ENCODE data around the gene TBX4.
"Not testable (repeated sequence)": the region's sequence is repeated elsewhere in the genome, so short reads cannot be mapped to it uniquely, and the experiment has no call there.

Gene TBX4

DNA sequence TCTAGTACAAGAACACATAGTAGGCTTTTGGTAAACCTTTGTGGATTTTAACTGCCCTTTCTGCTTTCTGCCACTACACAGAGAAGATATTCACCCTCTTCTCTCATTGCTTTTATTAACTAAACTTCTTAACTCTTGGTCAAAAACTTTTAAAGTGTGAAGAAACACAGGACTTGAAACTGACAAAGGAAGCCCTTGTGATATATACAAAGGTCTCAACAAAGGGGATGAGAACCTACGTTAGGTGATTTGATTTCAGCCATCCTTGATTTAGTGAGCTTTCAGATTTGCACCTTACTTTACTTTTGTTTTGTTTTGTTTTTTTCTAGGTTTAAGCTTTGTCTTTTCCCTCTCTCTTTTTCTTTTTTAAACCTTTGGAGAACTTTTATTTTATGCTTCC, 66.9 kb downstream of the TBX4 start:
- no peak for DNase-seq (ENCODE audit: low read depth)
- H3K4me3 ChIP-seq (ENCODE audit: control insufficient read depth, low read depth, low read length): no peak overlapping the region
- no peak for TF ChIP-seq CTCF (IDR thresholded peaks at IDR 0.05; ENCODE audit: control insufficient read depth, insufficient read depth, low read depth, low read length, missing control alignments)

- no peak for DNase-seq (ENCODE audit: low read depth)
- no peak for TF ChIP-seq CTCF (IDR thresholded peaks at IDR 0.05; ENCODE audit: control insufficient read depth, insufficient read depth, low read depth, low read length, missing control alignments)
- no peak overlapping the region for H3K4me3 ChIP-seq (ENCODE audit: control insufficient read depth, low read depth, low read length)
These were observed 67.7 kb downstream of the TBX4 start for GRCh38 chr17:61519754-61520440.

DNA sequence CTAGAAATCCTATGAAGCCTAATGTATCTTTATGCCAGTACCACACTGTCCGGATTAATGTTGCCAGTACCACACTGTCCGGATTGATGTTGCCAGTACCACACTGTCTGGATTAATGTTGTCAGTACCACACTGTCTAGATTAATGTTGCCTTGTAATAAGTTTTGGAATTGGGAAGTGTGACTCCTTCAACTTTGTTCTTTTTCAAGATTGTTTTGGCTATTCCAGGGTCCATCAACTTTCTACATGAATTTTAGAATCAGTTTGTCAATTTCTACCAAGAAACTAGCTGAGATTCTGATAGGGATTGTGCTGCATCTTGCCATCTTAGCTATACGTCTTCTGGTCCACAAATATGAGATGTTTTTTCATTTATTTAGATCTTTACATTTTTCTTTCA, 68.7 kb downstream of the TBX4 start:
- no peak overlapping the region for H3K4me3 ChIP-seq (ENCODE audit: control insufficient read depth, low read depth, low read length)
- DNase-seq (ENCODE audit: low read depth): no peak

DNA sequence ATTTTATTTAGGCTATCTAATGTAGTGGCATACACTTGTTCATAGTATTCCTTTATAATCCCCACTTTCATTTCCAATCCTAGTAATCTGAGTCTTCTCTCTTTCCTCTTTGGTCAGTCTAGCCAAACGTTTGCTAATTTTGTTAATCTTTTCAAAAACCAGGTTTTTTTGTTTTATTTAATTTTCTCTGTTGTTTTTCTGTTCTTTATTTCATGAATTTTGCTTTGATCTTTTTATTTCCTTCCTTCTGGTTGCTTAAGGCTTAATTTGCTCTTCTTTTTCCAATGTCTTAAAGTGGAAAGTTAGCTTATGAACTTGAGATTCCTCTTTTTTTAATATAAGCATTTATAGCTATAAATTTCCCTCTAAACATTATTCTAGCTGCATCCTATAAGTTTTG, 69.9 kb downstream of the TBX4 start:
- no peak overlapping the region for H3K4me3 ChIP-seq (ENCODE audit: control insufficient read depth, low read depth, low read length)
- DNase-seq (ENCODE audit: low read depth): no peak
- TF ChIP-seq CTCF (IDR thresholded peaks at IDR 0.05; ENCODE audit: control insufficient read depth, insufficient read depth, low read depth, low read length, missing control alignments): no peak

More for the DNA sequence above, 68.7 kb downstream of the TBX4 start:
- no peak for TF ChIP-seq CTCF (IDR thresholded peaks at IDR 0.05; ENCODE audit: control insufficient read depth, insufficient read depth, low read depth, low read length, missing control alignments)

- H3K4me3 ChIP-seq (ENCODE audit: control insufficient read depth, low read depth, low read length): no peak overlapping the region
- DNase-seq (ENCODE audit: low read depth): no peak
- TF ChIP-seq CTCF (IDR thresholded peaks at IDR 0.05; ENCODE audit: control insufficient read depth, insufficient read depth, low read depth, low read length, missing control alignments): no peak
These were observed 72.1 kb downstream of the TBX4 start for GRCh38 chr17:61524319-61524718.

- DNase-seq (ENCODE audit: low read depth); H3K4me3 ChIP-seq (ENCODE audit: control insufficient read depth, low read depth, low read length): not testable (repeated sequence)
These were observed 75.2 kb downstream of the TBX4 start for GRCh38 chr17:61527441-61527840.

- no peak for DNase-seq (ENCODE audit: low read depth)
- H3K4me3 ChIP-seq (ENCODE audit: control insufficient read depth, low read depth, low read length): no peak overlapping the region
- TF ChIP-seq CTCF (IDR thresholded peaks at IDR 0.05; ENCODE audit: control insufficient read depth, insufficient read depth, low read depth, low read length, missing control alignments): no peak
These were observed 75.9 kb downstream of the TBX4 start for GRCh38 chr17:61528171-61528570.

Data from AG09309 (cell line).